ENCODE data around the gene CACNB4. TPM values are rescaled to one million over a fixed set of nuclear protein-coding genes. Genes with fewer than 3 reads are reported as not detected.

The CACNB4 gene
- polyA plus RNA-seq, 1 of the 3 experiments (the other 2 are of a cell fraction): 0.18 TPM

DNA sequence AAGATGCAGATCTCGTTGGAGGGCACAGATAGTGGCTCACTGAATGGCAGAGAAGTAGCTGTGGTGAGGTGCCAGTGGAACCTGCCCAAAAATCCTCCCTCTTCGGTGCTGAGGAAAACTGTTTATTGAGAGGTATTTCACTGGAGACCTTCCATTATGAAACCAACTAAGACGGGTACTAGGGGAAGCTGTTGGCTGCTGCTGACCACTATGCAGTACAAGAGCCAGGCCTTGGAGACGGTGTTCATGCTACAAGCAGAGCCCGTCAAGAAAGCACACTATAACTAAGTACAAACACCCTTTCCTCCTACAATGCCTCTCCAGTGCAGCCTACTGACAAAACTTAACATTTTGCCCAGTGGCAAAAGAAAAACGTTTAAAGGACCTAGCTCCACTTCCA lies 275.2 kb downstream of the CACNB4 start:
- peak; percentile 5 for DNase-seq
- TF ChIP-seq RAD21 (IDR thresholded peaks at IDR 0.05; ENCODE audit: low read length) (no peak), TEAD4 (IDR thresholded peaks at IDR 0.05; ENCODE audit: borderline replicate concordance, insufficient read depth) (no peak), MXI1 (IDR thresholded peaks at IDR 0.05; ENCODE audit: low read depth, low read length) (no peak), FOXJ3 (CRISPR knock-in tag; IDR thresholded peaks at IDR 0.05) (no peak), FOSL2 (IDR thresholded peaks at IDR 0.05; ENCODE audit: borderline replicate concordance, low read depth) (no peak), ELF1 (IDR thresholded peaks at IDR 0.05) (no peak), GATA2 (CRISPR knock-in tag; IDR thresholded peaks at IDR 0.05) (no peak), FOXM1 (IDR thresholded peaks at IDR 0.05; ENCODE audit: low read depth) (no peak)
- TF ChIP-seq, protein P1, sequence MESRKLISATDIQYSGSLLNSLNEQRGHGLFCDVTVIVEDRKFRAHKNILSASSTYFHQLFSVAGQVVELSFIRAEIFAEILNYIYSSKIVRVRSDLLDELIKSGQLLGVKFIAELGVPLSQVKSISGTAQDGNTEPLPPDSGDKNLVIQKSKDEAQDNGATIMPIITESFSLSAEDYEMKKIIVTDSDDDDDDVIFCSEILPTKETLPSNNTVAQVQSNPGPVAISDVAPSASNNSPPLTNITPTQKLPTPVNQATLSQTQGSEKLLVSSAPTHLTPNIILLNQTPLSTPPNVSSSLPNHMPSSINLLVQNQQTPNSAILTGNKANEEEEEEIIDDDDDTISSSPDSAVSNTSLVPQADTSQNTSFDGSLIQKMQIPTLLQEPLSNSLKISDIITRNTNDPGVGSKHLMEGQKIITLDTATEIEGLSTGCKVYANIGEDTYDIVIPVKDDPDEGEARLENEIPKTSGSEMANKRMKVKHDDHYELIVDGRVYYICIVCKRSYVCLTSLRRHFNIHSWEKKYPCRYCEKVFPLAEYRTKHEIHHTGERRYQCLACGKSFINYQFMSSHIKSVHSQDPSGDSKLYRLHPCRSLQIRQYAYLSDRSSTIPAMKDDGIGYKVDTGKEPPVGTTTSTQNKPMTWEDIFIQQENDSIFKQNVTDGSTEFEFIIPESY (IDR thresholded peaks at IDR 0.05; ENCODE audit: borderline replicate concordance, low read depth): no peak
- TF ChIP-seq, protein P2, sequence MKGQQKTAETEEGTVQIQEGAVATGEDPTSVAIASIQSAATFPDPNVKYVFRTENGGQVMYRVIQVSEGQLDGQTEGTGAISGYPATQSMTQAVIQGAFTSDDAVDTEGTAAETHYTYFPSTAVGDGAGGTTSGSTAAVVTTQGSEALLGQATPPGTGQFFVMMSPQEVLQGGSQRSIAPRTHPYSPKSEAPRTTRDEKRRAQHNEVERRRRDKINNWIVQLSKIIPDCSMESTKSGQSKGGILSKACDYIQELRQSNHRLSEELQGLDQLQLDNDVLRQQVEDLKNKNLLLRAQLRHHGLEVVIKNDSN (IDR thresholded peaks at IDR 0.05; ENCODE audit: borderline replicate concordance, low read depth): no peak
- TF ChIP-seq, protein P3, sequence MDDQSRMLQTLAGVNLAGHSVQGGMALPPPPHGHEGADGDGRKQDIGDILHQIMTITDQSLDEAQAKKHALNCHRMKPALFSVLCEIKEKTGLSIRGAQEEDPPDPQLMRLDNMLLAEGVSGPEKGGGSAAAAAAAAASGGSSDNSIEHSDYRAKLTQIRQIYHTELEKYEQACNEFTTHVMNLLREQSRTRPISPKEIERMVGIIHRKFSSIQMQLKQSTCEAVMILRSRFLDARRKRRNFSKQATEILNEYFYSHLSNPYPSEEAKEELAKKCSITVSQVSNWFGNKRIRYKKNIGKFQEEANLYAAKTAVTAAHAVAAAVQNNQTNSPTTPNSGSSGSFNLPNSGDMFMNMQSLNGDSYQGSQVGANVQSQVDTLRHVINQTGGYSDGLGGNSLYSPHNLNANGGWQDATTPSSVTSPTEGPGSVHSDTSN (IDR thresholded peaks at IDR 0.05): no peak
- Histone ChIP-seq H3K79me2 (ENCODE audit: insufficient read depth) (peaks cover 90% of the 10 kb centered on the region), H2AFZ (ENCODE audit: low read depth) (no peak overlapping the region), H3K36me3 (replicated peaks in 1 of 2; ENCODE audit: control insufficient read depth in 1 of 2, insufficient read depth in 2 of 2, low read length in 1 of 2) (no peaks in the 10 kb centered on the region), H3K27ac (ENCODE audit: low read depth in 2 of 2, low read length in 1 of 2) (no peak overlapping the region), H3K4me2 (no peak overlapping the region), H3K4me1 (ENCODE audit: control insufficient read depth in 1 of 2, insufficient read depth in 2 of 2, low read depth in 1 of 2, low read length in 1 of 2) (peaks cover 0 to 14% of the 10 kb centered on the region in 2 experiments; a peak in 2 of 4 replicates), H3K4me3 (ENCODE audit: low read depth in 2 of 2, low read length in 1 of 2) (no peak overlapping the region), H3F3A (replicated peaks; ENCODE audit: insufficient read depth) (peaks cover 10% of the 10 kb centered on the region), H3K9me2 (no peaks in the 10 kb centered on the region), H3K27me3 (ENCODE audit: insufficient read depth) (no peaks in the 10 kb centered on the region), H3K9ac (no peak overlapping the region), H3K9me3 (no peaks in the 10 kb centered on the region), H4K20me1 (ENCODE audit: insufficient read depth) (peaks cover 58% of the 10 kb centered on the region)
- WGBS (ENCODE audit: low lambda C conversion rate): 69% methylated on average over 6 of the region's 6 CpGs
- ChIA-PET CTCF (interaction anchor here (1.1 to 1.5 kb wide), 4 partner anchors 15 to 202 kb away, joined by 3 to 5 read pairs (median 4); no protein-coding TSS in a partner anchor), POLR2A (no interaction called here)

DNA sequence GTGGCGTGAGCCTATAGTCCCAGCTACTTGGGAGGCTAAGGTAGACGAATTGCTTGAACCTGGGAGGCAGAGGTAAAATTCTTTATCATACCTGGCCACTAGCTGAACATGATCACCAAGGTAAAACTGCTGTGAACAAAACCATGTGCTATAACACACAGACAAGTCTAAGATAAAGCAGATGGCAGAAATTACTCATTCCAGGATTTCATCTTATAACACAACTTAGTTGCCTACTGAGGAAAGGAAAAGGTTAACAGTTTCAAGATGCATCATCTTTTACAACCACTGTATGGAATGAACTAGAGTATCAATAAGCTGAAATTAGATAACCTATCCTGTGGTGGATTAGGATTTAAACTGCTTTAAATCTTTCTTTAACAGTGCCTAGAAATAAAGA lies 278.9 kb downstream of the CACNB4 start:
- Histone ChIP-seq H3K36me3 (replicated peaks in 1 of 2; ENCODE audit: control insufficient read depth in 1 of 2, insufficient read depth in 2 of 2, low read length in 1 of 2) (peaks cover 0 to 5% of the 10 kb centered on the region in 2 experiments), H4K20me1 (ENCODE audit: insufficient read depth) (peaks cover 60% of the 10 kb centered on the region), H3K9ac (no peak overlapping the region), H3K4me1 (ENCODE audit: control insufficient read depth in 1 of 2, insufficient read depth in 2 of 2, low read depth in 1 of 2, low read length in 1 of 2) (peaks cover 0 to 4% of the 10 kb centered on the region in 2 experiments; a peak in 2 of 4 replicates), H3K27me3 (ENCODE audit: insufficient read depth) (no peaks in the 10 kb centered on the region), H3K9me2 (no peaks in the 10 kb centered on the region), H3K4me2 (no peak overlapping the region), H3K4me3 (ENCODE audit: low read depth in 2 of 2, low read length in 1 of 2) (no peak overlapping the region), H3K27ac (ENCODE audit: low read depth in 2 of 2, low read length in 1 of 2) (no peak overlapping the region), H2AFZ (ENCODE audit: low read depth) (no peak overlapping the region), H3K9me3 (no peaks in the 10 kb centered on the region), H3F3A (replicated peaks; ENCODE audit: insufficient read depth) (peaks cover 10% of the 10 kb centered on the region), H3K79me2 (ENCODE audit: insufficient read depth) (peaks cover 95% of the 10 kb centered on the region)
- DNase-seq: no peak
- ChIA-PET POLR2A (no interaction called here), CTCF (interaction anchor here (1.0 to 1.2 kb wide), 3 partner anchors 31 to 383 kb away, joined by 3 to 4 read pairs (median 3); no protein-coding TSS in a partner anchor)
- TF ChIP-seq, protein P4, sequence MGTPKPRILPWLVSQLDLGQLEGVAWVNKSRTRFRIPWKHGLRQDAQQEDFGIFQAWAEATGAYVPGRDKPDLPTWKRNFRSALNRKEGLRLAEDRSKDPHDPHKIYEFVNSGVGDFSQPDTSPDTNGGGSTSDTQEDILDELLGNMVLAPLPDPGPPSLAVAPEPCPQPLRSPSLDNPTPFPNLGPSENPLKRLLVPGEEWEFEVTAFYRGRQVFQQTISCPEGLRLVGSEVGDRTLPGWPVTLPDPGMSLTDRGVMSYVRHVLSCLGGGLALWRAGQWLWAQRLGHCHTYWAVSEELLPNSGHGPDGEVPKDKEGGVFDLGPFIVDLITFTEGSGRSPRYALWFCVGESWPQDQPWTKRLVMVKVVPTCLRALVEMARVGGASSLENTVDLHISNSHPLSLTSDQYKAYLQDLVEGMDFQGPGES (IDR thresholded peaks at IDR 0.05; ENCODE audit: low read depth, low read length): no peak
- no peak for TF ChIP-seq TAF1 (IDR thresholded peaks at IDR 0.05; ENCODE audit: borderline replicate concordance, low read depth, low read length)
- 93% methylated on average over 2 of the region's 2 CpGs for WGBS (ENCODE audit: low lambda C conversion rate)

All from SK-N-SH (cell line).